NCI-H748 treated with DMSO at 0.1 percent for 48 hours (cell line): ENCODE measurements around the gene DDAH1.
"Not testable (repeated sequence)": the region's sequence is repeated elsewhere in the genome, so short reads cannot be mapped to it uniquely, and the experiment has no call there.

ENCODE experiments used
- DNase-seq: peaks from one replicate; lab custom pipeline; 2025; lab: John Stamatoyannopoulos, UW

DDAH1 gene

DNA sequence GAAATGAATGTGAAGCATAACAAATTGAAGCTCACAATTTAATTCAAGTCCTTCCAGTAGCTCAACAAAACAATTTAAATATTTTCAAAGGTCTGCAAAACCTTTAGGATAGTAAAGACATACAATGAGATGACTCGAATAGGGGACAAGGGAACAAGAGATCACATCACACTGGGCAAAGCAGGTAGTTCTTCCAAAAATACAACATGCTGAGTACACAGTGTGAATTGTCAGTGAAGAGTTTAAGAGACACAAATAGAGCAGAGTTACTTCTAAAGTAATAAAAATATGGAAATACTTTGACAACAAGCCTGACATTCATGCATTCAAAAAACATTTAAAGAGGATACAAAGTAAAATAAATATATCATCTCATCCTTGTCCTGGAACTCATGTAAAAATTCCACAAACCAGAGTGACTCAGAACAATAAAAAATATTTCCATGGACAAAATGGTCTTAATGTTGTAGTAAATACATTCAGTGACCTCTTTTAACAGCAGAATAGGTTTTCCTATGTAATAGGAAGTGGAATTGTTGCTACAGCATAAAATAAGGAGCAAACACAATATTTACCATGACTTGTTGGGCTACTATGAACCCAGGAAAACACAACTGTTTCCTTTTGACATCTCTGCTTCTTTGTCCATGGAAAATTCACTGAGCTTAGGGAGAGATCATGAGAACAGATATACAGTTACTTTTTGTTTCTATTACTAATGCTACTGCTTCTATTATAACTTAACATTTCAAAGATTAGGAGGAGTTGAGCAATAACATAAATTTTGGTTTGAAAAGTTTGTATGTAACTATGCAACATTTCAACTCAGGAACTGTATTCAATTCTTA lies 104.9 kb downstream of the DDAH1 start:
- no peak for DNase-seq

DNA sequence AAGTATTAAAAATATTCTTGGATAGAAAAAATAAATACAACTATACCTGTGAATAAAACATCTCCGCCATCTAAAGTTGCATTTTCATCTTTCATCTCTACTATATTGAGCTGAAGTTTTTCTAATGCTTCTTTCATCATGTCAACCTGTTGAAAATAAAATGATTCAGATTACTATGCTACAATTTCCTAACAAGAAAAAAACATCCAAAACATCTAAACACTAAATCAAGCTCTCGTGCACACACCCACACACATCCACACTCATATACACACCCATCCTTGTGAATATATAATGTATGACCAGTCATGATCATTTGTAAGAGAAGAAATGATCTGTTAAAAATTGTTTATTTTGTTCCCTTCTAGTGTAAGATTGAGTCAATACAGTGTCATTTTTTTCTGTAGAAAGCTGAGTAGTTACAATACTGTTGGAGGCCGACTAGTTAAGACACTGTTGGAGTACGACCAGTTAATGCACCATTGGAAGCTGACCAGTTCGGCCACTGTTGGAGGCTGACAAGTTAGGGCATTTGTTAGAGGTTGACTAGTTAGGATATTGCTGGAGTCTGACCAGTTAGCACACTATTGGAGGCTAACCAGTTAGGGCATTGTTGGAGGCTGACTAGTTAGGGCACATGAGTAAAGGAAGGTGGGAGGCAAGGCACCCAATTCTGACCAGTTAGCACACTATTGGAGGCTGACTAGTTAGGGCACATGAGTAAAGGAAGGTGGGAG lies 106.1 kb downstream of the DDAH1 start:
- DNase-seq: no peak

DNA sequence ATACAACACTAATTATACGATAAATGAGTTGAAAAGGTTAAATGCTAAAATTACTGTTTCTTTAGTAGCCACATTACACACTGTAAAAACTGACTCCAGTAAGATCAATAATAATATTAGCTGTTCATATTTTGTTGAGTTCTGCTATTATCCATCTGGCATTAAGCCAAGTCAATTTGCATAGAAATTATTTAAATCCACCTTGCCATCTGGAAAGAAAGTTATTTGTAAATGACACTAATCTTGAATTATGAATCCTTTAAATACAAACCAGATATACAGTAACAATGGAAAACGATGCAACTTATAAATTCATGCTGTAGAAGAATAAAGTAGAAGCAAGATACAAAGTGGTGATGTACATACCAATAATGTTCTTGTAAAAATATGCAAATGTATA lies 107.1 kb downstream of the DDAH1 start:
- no peak for DNase-seq

DNA sequence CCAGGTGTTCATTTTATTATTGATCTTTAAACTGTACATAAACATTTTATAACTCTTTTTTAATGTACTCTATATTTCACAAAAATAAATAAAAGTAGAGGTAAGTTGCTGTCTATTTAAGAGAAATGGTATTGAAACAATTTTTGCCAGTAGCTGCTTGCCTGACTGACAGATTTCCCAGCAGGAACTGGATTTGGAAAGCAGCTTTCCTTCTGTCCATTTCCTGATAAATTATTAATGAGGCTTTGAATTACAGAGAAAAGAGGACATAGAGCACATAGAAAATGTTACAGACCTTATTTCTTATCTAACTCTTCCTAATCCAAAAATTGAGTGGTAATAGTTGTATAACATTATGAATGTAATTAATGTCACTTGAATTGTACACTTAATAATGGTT lies 108.8 kb downstream of the DDAH1 start:
- DNase-seq: no peak

GRCh38 chr1:85352055-85352454 lies 112.9 kb downstream of the DDAH1 start:
- no peak for DNase-seq

GRCh38 chr1:85351202-85351828 lies 113.6 kb downstream of the DDAH1 start:
- DNase-seq: no peak

DNA sequence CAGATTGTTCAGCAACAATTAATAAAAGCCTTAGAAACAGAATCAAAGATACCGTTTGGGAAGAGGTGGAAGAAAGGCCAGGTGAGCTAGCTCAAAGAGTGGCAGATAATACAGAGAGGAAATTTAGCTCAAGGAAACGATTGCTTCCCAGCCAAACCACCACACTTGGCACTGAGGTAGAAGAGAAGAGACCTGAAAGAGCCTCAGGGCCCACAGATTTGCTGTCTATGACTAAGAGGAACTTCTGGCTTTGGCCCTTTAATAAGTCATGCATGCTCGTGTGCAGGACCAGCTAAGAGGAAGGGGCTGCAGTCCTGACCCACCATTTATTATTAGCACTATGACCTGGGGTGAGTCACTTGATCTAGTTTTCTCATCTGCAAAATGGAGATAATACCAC lies 115.7 kb downstream of the DDAH1 start:
- DNase-seq: no peak

DNA sequence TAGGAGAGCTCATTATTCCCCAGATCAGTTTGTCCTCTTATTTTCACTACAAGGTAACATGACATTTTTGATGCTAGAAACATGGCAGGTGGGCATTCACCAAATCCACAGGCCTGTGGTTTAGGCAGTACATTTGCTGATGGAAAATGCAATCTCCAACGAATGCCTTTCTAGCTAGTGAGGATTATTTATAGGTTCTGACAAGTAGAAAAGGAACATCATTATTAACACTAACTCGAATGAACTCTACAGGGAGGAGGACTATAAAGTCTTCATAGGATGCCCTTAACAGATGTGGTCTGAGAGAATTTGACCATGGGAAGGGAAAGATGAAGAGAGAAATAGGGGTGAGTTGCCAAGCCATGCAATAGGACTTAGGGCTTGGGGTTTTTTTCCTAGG lies 117.1 kb downstream of the DDAH1 start:
- DNase-seq: no peak

- not testable (repeated sequence) for DNase-seq
These were observed 117.7 kb downstream of the DDAH1 start for GRCh38 chr1:85347275-85347674.

DNA sequence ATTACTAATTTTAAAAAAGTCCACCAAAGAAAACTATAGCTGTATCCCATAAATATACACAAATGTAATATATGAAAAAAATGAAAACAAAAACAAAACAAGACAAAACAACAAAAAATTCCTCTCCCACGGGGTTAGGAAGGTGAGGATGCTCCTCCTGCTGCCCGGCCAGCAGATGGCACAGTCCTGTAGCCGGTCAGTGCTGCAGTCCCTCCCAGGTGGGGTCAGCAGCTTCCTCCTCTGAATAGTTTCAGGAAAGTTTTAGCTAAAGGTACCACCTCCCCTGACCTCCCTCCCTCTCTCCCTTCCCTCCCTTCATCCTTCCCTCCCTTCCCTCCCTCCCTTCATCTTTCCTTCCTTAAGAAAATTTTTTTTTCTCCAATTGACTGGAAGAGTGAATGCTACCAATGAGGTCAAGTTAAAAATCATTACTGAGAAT lies 120.7 kb downstream of the DDAH1 start:
- no peak for DNase-seq

GRCh38 chr1:85343612-85344255 lies 121.2 kb downstream of the DDAH1 start:
- DNase-seq: no peak

DNA sequence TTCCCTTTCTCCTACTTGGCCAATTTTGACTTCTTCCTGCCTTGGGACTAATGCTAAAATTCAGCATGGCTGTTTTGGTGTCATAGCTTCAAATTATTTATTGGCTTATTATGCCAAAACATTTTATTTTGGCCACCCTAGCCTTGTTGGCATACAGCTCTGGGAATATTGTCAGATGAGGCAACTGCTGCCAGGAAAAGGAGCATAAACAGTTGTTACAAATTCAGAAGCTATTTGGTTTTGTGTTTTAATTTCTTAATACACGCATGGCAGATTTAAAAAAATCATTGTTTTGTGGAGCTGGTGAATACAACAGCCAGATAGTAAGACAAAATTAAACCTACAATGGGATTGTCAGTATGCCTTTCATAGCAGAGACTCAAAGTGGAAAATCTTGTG lies 121.7 kb downstream of the DDAH1 start:
- DNase-seq: no peak

DNA sequence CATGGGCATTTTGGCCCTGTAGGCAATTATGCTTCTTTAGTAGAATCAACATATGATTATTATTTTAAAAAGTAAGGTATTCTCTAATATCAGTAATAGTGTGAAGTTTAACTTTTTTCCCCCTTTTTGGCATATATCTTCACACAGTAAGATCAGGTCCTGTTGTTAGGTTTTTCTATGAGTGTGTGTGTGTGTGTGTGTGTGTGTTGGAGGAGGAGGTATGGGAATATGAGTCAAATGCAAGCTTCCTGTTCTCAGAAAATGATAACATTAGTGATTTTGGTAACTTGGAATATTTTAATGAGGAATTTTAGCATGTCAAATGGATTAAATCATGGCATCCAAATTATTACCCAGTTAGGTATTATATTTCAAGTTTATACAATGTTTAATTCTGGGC lies 122.8 kb downstream of the DDAH1 start:
- DNase-seq: no peak

DNA sequence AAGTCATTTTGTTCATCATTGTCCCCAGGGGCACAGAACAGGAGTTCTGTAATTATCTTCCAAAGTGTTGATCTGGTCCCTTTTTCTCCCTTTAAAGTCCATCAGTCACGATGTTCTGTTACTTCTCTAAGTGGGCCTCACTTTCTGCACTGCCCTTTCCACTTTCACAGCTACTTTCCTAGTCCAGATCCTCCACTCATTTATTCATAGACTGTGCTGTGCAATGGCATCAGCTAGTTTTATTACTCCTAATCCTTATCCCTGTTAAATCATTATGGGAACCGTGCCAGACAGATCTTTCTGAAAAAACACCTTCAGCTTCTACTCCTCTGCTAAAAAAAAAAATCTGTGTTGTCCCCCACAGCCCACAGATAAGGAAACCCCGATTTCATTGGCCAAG lies 124.5 kb downstream of the DDAH1 start:
- DNase-seq: no peak

- no peak for DNase-seq
These were observed 125.1 kb downstream of the DDAH1 start for GRCh38 chr1:85339656-85340399.

- DNase-seq: no peak
These were observed 125.9 kb downstream of the DDAH1 start for GRCh38 chr1:85339089-85339488.

DNA sequence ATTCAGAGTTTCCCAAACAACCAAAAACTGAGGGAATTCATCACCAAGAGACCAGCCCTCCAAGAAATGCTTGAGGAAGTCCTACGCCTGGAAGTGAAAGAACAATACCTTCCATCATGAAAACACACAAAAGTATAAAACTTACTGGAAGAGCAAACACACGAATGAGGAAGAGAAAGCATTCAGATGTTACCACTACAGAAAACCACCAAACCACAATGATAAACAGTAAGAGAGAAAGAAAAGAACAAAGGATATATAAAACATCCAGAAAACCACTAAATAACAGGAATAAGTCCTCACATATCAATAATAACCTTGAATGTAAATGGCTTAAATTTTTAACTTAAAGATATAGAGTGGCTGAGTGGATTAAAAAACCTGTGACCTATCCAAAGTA lies 130.0 kb downstream of the DDAH1 start:
- DNase-seq: no peak

DNA sequence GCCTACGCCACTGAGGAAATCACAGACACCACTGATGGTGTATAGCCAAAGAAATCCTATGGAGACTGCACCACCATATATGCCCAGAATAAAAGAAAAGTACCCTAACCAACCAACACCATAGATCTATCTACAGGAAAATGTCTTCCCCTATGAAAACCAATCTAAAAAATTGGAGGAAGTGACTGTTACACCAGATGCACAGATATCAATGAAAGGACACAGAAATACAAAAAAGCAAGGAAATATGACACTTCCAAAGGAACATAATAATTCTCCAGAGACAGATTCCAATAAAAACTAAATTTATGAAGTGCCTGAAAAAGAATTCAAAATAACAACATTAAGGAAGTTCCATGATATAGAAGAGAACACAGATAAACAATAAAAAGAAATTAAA lies 131.8 kb downstream of the DDAH1 start:
- no peak for DNase-seq

- no peak for DNase-seq
These were observed 132.4 kb downstream of the DDAH1 start for GRCh38 chr1:85332575-85332974.

DNA sequence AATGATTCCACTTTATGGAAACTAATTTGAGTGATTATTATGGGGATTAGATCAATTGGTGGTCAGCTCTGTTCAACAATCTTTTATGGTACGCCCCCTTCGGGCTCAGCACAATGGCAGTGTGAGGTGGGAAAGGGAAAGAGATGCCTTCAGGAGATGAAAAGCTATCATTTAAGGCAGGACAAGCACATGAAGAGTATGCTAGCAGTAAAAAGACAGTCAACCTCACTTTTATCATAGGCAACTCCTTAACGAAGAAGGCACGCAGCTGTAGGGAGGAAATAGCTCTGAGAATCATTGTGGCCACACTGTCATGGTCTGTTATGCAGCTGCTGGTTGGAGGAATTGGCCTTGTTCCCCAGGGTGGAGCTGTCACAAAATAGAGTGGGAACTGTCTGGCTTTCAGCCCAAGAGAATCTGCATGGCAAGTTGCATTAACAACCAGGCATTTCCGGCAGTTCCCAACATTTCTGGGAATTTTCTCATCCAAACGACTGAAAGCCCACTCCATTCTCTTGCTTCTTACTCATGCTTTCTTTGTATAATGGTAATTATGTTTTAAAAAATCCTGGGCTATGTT lies 134.2 kb downstream of the DDAH1 start:
- no peak for DNase-seq

DNA sequence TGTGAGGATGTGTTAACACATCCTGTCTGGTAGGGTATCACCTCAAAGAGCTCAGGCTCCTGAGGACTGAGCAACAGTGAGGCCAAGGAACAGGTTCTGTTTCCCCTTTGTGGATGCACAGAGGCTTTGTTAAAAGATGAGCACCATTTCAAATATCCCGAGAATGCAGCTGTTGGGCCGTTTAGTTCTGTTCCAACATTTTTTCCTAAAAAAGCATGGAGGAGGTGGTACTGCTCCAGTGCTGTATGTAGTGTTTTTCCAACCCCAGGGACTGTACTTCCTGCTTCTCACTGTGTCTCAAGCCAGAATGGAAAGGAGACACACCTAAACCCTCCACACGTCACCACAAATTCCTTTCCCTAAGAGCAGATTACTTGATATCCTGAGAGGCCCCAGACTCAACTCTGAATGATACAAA lies 134.7 kb downstream of the DDAH1 start:
- DNase-seq: no peak
